HG03378 (cell line): ENCODE measurements around the gene TMEM167A.
A peak's percentile ranks its signal among the peaks of the same experiment; 100 is the strongest.
"Not testable (repeated sequence)": the region's sequence is repeated elsewhere in the genome, so short reads cannot be mapped to it uniquely, and the experiment has no call there.

Experiments used
- ATAC-seq: cut with Tn5 transposase; IDR thresholded peaks from one replicate; pipeline ENCODE4 v1.9.1; 2021; ENCODE audit warnings: mild to moderate bottlenecking, moderate library complexity; ENCODE audit not compliant: unreplicated experiment

The TMEM167A gene

GRCh38 chr5:83092619-83093018 lies 15.4 kb upstream of the TMEM167A start:
- ATAC-seq, result no peak

DNA sequence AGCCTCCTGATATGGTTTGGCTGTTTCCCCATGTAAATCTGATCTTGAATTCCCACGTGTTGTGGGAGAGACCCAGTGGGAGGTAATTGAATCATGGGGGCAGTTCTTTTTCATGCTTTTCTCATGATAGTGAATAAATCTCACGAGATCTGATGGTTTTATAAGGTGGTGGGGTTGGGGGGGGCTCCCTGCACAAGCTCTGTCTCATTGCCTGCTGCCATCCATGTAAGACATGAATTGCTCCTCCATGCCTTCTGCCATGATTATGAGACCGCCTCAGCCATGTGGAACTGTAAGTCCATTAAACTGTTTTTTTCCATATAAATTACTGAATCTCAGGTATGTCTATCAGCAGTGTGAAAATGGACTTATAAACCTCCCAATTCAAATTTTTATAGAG lies 13.0 kb upstream of the TMEM167A start:
- no peak for ATAC-seq

GRCh38 chr5:83085106-83085505 lies 7.9 kb upstream of the TMEM167A start:
- ATAC-seq, result no peak

DNA sequence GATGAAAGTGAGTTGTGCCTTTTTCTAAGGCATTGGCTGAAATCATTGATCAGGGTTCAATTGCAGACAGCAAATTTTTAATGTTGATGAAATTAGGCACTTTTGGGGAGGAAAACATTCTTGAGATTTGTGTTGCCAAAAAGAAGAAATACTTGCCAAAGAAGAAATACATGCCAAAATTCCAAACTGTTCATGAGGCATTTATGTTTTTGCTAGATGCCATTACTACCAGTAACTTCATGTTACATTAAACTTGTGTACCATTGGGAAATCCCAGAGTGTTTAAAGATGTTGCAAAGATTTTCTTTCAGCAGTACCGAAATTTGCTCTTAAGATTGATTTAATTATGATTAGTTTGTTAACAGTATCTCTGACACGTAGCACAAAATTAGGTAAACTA lies 7.1 kb upstream of the TMEM167A start:
- ATAC-seq, result no peak

- ATAC-seq, result no peak
Observed at GRCh38 chr5:83082750-83083149, 5.6 kb upstream of the TMEM167A start.

- ATAC-seq, result peak; percentile 2
Observed at GRCh38 chr5:83077662-83078261, 568 bp upstream of the TMEM167A start.

GRCh38 chr5:83072966-83073365 lies 4.2 kb downstream of the TMEM167A start:
- ATAC-seq, result no peak

DNA sequence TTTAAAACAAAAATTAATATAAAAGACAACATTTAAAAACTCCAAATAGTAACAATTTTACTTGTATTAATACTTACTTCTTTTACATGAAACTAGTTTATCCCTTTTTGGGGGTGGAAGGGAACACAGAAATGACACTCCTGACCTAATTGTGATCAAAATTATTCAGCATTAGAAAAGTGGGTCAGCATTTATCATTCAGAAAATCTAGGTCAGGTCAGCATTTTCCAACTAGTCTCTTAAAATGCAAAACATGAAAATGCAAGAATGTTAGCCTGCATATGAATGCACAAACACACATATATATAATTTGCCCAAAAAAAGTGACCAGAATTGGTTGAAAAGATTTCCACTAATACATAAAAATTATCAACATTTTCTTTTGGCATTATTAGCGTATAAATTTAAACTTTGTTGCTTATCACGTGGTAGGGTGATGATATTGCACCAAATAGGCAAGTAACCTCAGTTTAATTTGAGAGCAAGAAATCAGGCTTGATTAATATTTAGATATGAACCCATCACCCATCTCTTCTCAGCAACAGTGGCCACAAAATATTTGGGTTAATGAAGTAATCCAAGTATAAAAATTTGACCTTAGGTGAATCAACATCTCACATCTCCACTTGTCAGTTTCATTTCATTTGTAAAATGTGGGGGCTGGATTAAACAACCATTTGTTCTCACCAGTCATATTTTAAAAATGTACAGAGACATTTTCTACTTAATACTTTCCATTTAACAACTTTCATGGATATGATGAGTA lies 5.7 kb downstream of the TMEM167A start:
- no peak for ATAC-seq

- ATAC-seq, result no peak
Observed at GRCh38 chr5:83069096-83069799, 7.9 kb downstream of the TMEM167A start.

DNA sequence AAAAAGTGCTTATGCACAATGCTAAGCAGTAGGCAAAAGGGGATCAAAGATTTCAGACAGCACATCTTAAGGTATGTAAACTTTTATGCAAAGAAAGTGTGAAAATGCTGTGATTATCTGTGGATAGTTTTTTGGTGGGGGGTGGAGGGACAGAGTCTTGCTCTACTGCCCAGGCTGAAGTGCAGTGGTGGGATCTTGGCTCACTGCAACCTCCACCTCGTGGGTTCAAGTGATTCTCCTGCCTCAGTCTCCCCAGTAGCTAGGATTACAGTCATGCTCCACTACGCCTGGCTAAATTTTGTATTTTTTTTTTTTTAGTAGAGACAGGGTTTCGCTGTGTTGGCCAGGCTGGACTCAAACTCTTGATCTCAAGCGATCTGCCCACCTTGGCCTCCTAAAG lies 9.8 kb downstream of the TMEM167A start:
- not testable (repeated sequence) for ATAC-seq

- ATAC-seq, result no peak
Observed at GRCh38 chr5:83066548-83067110, 10.6 kb downstream of the TMEM167A start.

GRCh38 chr5:83059341-83059740 lies 17.9 kb downstream of the TMEM167A start:
- no peak for ATAC-seq

DNA sequence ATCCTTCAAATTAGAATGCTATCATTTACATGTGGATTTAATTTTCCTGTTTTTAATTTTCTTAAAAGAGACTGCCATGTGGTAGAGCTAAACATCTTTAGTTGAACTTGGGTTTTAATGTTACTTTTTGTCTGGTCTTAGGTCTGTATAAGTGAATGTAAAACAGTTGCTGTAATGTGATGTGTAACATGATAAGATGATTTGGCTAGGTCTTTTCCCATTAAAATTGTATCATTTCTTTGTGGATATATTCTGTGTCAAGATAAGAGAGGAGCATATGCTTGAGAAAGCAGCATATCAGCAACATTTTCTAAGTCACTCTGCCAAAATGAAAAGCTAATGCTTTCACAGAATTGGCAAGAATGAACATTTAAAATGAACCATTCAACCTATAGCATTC lies 18.5 kb downstream of the TMEM167A start:
- no peak for ATAC-seq

- ATAC-seq, result no peak
Observed at GRCh38 chr5:83055166-83055565, 22.0 kb downstream of the TMEM167A start.

GRCh38 chr5:83050723-83051340 lies 26.4 kb downstream of the TMEM167A start:
- ATAC-seq, result no peak

GRCh38 chr5:83049370-83049885 lies 27.8 kb downstream of the TMEM167A start:
- no peak for ATAC-seq

- no peak for ATAC-seq
Observed at GRCh38 chr5:83048811-83049210, 28.4 kb downstream of the TMEM167A start.

GRCh38 chr5:83048277-83048676 lies 28.9 kb downstream of the TMEM167A start:
- ATAC-seq, result no peak

GRCh38 chr5:83044926-83045325 lies 32.3 kb downstream of the TMEM167A start:
- ATAC-seq, result no peak

GRCh38 chr5:83042507-83042906 lies 34.7 kb downstream of the TMEM167A start:
- ATAC-seq, result no peak

GRCh38 chr5:83038924-83039323 lies 38.3 kb downstream of the TMEM167A start:
- ATAC-seq, result no peak
